HG02763 (cell line): ENCODE measurements around the gene ZNRF2.

Source experiments
- ATAC-seq: cut with Tn5 transposase; IDR thresholded peaks from one replicate; pipeline ENCODE4 v1.9.1; 2021; ENCODE audit warnings: mild to moderate bottlenecking, moderate library complexity; ENCODE audit not compliant: unreplicated experiment

The ZNRF2 gene

DNA sequence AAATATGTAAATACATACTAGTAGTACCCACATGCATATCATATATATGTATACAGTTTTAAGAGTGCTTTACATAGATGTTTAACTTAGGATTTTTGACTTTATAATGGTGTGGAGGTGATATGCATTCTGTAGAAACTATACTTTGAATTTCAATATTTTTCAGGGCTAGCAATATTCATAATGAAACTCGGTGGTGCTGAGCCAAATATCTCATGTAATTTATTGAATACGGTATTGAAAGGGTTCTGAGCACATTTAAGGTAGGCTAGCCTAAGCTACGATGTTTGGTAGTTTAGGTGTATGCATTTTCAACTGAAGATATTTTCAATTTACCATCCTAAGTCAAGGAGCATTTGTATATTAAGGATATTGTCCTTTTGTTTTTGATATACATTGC lies 36.0 kb downstream of the ZNRF2 start:
- ATAC-seq = no peak

GRCh38 chr7:30321089-30321881 lies 36.9 kb downstream of the ZNRF2 start:
- ATAC-seq = no peak

DNA sequence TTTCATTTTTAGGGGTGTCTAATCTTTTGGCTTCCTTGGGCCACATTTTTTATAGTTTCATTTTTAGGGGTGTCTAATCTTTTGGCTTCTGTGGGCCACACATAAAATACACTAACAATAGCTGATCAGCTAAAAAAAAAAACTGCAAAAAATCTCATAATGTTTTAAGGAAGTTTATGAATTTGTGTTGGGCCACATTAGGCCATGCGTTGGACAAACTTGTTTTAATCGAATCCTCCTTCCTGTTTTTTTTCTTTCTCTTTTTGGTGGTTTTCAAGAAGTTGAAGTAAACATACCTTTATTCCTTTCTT lies 37.4 kb downstream of the ZNRF2 start:
- ATAC-seq = no peak

DNA sequence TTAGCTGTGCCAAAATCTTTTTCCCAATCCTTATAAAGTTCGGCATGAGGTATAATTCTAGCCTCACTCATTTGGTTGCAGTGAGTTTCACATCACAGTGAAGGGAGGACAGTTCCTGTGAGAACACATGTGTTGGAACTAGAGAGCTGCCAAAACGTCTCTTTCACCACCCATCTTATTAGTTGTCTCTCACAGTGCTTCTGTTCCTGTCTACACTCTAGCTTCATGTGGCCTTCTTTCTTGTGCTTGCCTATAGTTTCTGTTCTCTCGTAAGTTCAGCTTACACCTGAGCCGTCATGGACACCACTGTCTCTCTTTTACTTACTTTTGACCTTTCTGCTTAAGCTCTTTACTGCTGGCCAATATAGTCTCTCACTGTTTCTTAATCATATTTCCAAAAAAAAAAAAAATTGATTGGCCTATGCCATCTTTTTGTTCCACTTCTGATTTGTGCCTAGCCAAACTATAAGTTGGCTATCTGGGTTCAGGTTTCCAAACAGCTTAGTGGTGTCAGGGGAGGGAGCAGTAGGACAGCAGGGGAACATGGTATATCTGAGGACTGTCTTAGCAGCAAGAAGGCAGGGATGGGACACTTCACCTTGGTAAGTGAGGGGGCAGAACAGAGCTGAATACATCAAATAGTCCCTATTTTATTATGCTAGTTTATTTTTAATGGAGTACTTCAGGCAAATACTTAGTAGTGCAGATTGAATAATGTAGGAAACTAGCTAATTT lies 38.0 kb downstream of the ZNRF2 start:
- ATAC-seq = peak; percentile 75

DNA sequence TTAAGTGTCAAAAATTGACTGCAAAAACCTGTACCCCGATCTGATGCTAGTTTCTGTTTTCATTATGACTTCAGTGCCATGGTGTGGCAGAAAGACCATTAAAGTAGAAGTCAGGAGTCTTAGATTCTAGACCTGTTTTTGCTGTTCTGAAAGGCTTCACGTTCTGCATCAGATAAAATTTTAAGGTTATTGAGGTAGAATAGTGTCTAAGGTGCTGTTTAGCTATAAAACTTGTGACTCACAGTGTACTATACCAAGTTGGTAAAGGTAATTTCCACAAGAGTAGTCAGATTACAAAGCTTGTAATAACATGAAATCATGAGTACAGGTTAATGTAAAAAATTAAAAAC lies 38.6 kb downstream of the ZNRF2 start:
- peak; percentile 45 for ATAC-seq

DNA sequence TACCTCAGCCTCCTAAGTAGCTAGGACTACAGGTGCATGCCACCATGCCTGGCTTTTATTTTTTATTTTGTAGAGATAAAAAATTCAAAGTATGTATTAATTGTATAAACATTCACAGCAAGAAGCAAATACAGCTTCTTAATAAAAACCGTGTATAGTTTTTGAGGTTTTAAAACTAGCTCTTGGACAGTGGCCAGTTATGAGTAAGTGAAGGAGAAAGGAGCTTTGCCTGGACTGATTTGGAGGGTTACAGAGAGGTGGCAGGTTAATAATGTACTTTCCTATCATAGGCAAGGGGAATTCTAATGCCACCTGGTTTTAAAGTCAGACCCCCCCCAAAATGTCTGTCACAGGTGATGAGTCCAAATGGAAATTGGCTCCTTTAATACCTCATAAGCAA lies 43.4 kb downstream of the ZNRF2 start:
- ATAC-seq = no peak

DNA sequence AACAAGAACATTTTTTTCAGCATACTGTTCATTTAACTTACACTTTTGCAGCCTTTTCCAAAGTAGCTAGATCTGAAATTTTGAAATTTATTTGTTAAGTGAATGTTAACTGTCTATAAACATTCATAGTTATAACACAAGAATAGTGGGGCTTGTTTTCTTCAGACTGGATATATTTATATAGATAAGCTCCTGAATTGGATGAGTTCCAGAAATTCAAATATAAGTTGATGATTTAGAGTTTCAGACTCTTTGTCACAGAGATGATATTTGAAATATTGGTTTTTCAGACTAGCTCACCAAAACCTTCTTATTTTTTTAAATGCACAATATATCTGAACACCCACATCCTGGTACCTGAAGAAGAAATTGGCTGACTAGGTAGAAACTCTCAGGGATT lies 44.0 kb downstream of the ZNRF2 start:
- ATAC-seq = no peak

DNA sequence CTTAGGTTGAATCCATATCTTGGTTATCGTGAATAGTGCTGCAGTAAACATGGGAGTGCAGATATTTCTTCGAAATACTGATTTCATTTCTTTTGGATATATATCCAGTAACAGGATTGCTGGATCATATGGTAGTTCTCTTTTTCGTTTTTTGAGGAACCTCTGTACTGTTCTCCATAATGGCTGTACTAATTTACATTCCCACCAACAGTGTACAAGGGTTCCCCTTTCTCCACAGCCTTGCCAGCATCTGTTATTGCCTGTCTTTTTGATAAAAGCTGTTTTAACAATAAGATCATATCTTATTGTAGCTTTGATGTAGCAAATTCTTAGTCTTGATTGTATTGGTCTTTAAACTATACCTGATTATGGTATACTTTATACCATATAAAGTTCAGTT lies 45.3 kb downstream of the ZNRF2 start:
- no peak for ATAC-seq

DNA sequence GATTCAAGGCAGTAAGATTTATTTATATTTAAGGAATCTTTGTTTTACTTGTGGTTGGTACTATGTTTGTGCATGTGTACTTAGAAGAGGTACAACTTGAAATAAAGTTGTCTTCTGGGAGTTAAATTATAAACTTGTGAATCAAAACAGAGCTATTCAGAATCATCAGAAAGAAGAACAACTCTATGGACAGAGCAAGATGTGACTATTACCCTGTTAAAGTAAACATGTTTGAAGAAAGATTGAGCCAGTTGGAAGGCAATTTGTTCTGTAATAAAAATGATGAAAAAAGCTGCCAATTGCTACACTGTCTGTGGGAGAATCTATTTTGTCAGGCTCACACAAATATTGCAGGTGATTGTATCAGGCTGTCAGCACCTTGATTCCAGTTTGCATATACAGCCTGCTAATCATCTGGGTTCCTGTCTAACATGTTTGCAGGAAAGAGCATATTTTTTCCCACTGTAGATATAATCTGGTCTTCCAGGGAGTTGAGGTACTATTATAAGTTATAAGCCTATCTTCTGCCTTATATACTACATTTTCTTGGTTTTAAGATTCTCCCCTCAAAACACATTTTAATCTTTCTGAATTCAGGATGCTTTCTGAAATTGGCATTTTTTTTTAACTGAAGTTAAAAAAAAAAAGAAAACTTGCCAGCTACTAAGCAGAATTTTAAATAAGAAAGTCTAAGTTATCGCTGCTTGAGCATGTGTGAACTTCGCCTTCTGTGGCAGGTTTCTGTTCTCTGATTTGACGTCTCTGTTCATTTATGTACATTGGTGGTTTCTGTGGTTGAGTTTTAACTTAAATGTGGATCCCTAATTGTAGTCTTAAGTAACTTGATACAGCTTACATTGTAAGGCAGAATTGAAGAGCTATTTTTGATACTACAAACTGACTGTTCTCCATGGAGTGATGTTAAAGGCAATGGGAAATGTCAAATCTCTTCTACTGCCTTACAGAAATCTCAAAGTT lies 46.0 kb downstream of the ZNRF2 start:
- peak; percentile 93 for ATAC-seq

- ATAC-seq = no peak
Observed at GRCh38 chr7:30331338-30331737, 46.9 kb downstream of the ZNRF2 start.

DNA sequence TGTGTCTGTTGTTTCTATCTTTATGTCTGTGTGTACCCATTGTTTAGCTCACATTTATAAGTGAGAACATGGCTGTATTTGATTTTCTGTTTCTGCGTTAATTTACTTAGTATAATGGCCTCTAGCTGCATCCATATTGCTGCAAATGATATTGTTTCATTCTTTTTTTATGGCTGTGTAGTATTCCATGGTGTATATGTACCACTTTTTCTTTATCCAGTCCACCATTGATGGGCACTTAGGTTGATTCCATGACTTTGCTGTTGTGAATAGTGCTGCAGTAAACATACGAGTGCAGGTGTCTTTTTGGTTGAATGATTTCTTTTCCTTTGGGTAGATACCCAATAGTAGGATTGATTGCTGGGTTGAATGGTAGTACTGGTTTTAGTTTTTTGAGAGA lies 48.2 kb downstream of the ZNRF2 start:
- no peak for ATAC-seq

GRCh38 chr7:30335763-30336487 lies 51.5 kb downstream of the ZNRF2 start:
- ATAC-seq = no peak

- no peak for ATAC-seq
Observed at GRCh38 chr7:30344513-30344912, 60.1 kb downstream of the ZNRF2 start.

GRCh38 chr7:30347226-30348082 lies 63.1 kb downstream of the ZNRF2 start:
- peak; percentile 19 for ATAC-seq

GRCh38 chr7:30348083-30348560 lies 63.7 kb downstream of the ZNRF2 start:
- peak; percentile 72 for ATAC-seq

DNA sequence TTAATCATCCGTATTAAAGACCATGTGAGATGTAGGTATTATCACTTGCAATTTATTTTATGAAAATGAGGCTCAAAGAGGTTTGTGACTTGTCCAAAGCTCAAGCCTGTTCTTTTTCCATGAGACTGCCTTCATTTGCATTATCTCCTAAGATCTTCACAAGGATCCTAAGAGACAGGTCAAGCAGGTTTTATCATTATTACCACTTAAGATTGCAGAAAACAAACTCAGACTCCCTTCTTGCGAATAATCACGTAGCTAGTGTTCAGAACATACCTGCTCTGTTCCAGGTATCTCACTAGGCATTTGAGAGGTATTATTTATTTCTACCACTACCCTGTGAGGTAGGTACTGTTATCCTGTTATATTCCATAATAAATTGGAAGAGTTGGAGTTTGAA lies 64.8 kb downstream of the ZNRF2 start:
- ATAC-seq = no peak

DNA sequence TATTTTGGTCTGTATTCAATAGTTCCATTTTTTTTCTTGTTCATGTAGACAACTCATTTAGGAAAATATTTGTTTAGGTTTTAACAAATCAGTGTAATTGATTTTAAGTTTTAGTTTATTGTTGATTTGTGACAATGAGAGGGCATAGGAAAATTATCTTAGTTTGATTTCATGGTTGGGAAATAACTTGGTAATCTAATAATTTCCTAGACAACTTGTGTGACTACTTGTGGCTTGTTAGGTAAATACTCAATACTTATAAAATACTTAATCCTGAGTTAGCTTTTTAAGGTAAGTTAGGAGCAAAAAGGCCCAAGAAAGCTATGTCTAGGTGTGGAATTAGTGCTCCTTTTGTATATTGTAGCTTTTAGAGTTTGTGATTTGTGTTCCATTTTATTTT lies 65.4 kb downstream of the ZNRF2 start:
- no peak for ATAC-seq

DNA sequence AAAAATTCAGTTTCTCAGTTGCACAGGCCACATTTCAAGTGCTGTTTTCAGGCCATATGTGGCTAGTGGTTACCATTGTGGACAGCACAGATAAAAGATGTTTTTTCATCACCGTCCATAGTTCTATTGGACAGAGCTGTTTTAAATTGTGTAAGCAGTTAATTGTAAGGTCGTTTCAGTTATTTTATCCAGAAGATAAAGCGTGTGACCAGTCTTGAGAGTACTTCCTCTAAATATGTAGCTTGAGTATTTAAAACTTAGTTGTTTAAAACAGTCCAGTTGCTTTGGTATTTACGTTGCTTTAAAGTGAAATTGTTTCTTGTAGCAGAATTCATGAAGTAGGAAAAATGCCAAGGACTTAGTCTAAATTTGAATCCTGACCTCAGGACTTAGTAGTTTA lies 66.9 kb downstream of the ZNRF2 start:
- no peak for ATAC-seq

DNA sequence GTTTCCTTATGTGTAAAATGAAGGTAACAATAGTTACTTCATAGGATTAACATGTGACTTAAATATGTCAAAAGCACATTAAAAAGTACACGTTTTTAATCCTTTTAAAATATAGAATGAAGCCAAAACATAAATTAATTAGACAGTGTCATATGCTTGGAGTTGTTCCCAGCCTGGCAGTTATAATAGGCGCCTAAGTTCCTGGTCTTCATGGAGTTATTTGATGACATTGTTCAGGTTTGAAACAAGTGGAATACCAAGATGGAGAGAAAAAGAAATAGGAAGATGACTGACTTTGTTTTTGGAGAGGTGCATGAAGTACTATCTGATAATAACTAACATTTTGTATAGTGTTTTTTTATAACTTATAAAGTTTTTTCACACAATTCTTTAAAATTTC lies 67.3 kb downstream of the ZNRF2 start:
- ATAC-seq = no peak

DNA sequence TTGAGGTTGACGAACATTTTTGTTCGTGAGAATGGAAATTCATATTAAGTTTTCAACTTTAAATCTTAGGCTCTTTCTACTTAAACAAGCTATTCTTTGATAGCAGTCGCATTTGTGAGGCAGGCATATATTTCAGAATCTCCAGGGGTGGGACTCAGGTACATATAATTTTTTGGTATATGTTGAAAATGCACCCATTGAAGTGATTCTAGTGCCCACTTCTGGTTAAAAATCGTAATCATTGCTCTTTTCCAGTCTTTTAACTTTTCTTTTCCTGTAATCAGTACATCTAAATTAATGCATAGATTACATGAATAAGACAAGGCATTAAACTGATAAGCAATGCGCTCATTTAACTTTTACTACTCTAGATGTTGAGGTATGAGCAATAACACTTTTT lies 67.8 kb downstream of the ZNRF2 start:
- ATAC-seq = no peak
